PC-9 (cell line): ENCODE measurements around the gene AMOTL1.

Experiments used
- CTCF ChIP-seq: fragments of 200-600 bp; sonication (generic); conservative IDR thresholded peaks from 2 replicates; pipeline ENCODE4 v1.6.1; 2017; ENCODE audit warnings: mixed run types, antibody characterized with exemption, mild to moderate bottlenecking, moderate library complexity
- EZH2 ChIP-seq: fragments of 200-600 bp; sonication (generic); IDR thresholded peaks from 2 replicates; pipeline ENCODE4 v1.8.0; 2017; ENCODE audit warnings: antibody characterized with exemption, low read depth

- no peak for TF ChIP-seq CTCF
- TF ChIP-seq EZH2 = no peak
These were observed 158.1 kb downstream of the AMOTL1 start for GRCh38 chr11:94926271-94926625.
